Smooth muscle cell of the umbilical artery (primary cell): ENCODE results near the gene TTF1. TPM values are rescaled to one million over a fixed set of nuclear protein-coding genes. Genes with fewer than 3 reads are reported as not detected.

Source experiments
- total RNA-seq: library from RNA; depleted of rRNA; stranded (reverse); fragments of >200 nt; gene quantifications from 2 replicates; pipeline ENCODE4 v1.2.3, GENCODE V29; 2014

TTF1 gene
- total RNA-seq: 7.4 and 11.0 TPM in 2 replicates

GRCh38 chr9:132406554-132407122, at the start of gene TTF1:
Gene TTF1 (minus strand): TSS chr9:132406840. CDS start chr9:132402821, 4,019 bp downstream.

GRCh38 chr9:132409828-132410528, 3.3 kb upstream of the TTF1 start, which contains the start of gene CFAP77:
Gene CFAP77 (plus strand): TSS chr9:132410211. CDS start chr9:132410272, 61 bp downstream.

GRCh38 chr9:132354637-132355355, 51.8 kb downstream of the TTF1 start, which contains the start of gene SETX:
Gene SETX (minus strand): TSS chr9:132354986. CDS start chr9:132349428, 5,558 bp downstream.

Other genes starting within 250 kb of the TTF1 start
- 4.2 TPM in 2 replicates for gene NTNG2, start 244.8 kb downstream of the TTF1 start, total RNA-seq
- 65.9 and 90.1 TPM in 2 replicates for gene SETX, start 51.9 kb downstream of the TTF1 start, total RNA-seq
- gene CFAP77, start 3.4 kb upstream of the TTF1 start, total RNA-seq: 0.30 TPM in 1 of 2 replicates, not detected in the other
- not detected in 2 replicates for gene BARHL1, start 175.8 kb upstream of the TTF1 start, total RNA-seq